HepG2 (cell line): ENCODE results near the gene SNAPC3. TPM values are rescaled to one million over a fixed set of nuclear protein-coding genes. Genes with fewer than 3 reads are reported as not detected.

ENCODE experiments used
- ARNT ChIP-seq: fragments of 450-650 bp; IDR thresholded peaks from 2 replicates; pipeline ENCODE4 v1.6.1; 2017
- ARNTL ChIP-seq: sonication (generic); formaldehyde crosslinking; IDR thresholded peaks from 2 replicates; pipeline ENCODE4 v1.4.0; 2020; ENCODE audit warnings: mild to moderate bottlenecking, missing genetic modification reagents
- HNF4A ChIP-seq: sonication (generic); formaldehyde crosslinking; IDR thresholded peaks from 2 replicates; pipeline ENCODE4 v1.4.0; 2020; ENCODE audit warnings: missing genetic modification reagents
- MXI1 ChIP-seq: IDR thresholded peaks from 3 replicates; pipeline ENCODE4 v1.6.1; 2012; ENCODE audit warnings: low read depth, low read length, inconsistent platforms, borderline replicate concordance
- RFXANK ChIP-seq: IDR thresholded peaks from 2 replicates; pipeline ENCODE4 v1.6.1; 2016
- SOX13 ChIP-seq, 3 experiments: fragments of 450-650 bp in 1 of 3; sonication (generic) in 1 of 3; formaldehyde crosslinking in 1 of 3; IDR thresholded peaks in 2 of 3; conservative IDR thresholded peaks in 1 of 3; 2 replicates each; pipeline versions ENCODE4 v1.5.0 to v1.6.1; 2016 to 2020; ENCODE audit warnings: antibody characterized with exemption in 1 of 3, mild to moderate bottlenecking in 1 of 3, missing compliant biosample characterization in 1 of 3, missing genetic modification reagents in 1 of 3, moderate library complexity in 1 of 3
- TCF12 ChIP-seq, 2 experiments: fragments of 450-650 bp in 1 of 2; sonication (generic) in 1 of 2; formaldehyde crosslinking in 1 of 2; IDR thresholded peaks; 2 replicates each; pipeline versions ENCODE4 v1.6.1 to v1.8.0; 2017 to 2022; ENCODE audit warnings: antibody characterized with exemption in 1 of 2, mild to moderate bottlenecking in 1 of 2, missing genetic modification reagents in 1 of 2, moderate library complexity in 1 of 2
- TRIM24 ChIP-seq: sonication (generic); formaldehyde crosslinking; IDR thresholded peaks from 2 replicates; pipeline ENCODE4 v1.8.0; 2022; ENCODE audit warnings: mild to moderate bottlenecking, missing genetic modification reagents
- YEATS4 ChIP-seq: sonication (generic); formaldehyde crosslinking; IDR thresholded peaks from 2 replicates; pipeline ENCODE4 v1.4.0; 2020; ENCODE audit warnings: missing genetic modification reagents, borderline replicate concordance
- ZBTB8A ChIP-seq: sonication (generic); formaldehyde crosslinking; IDR thresholded peaks from 2 replicates; pipeline ENCODE4 v1.4.0; 2020; ENCODE audit warnings: mild to moderate bottlenecking, low read depth, missing genetic modification reagents, borderline replicate concordance
- ZFP41 ChIP-seq: sonication (generic); formaldehyde crosslinking; IDR thresholded peaks from 2 replicates; pipeline ENCODE4 v1.4.0; 2020; ENCODE audit warnings: mild to moderate bottlenecking, missing genetic modification reagents, borderline replicate concordance
- ZNF230 ChIP-seq: sonication (generic); formaldehyde crosslinking; IDR thresholded peaks from 2 replicates; pipeline ENCODE4 v1.4.0; 2020; ENCODE audit warnings: mild to moderate bottlenecking, missing genetic modification reagents
- ZNF329 ChIP-seq: sonication (generic); formaldehyde crosslinking; IDR thresholded peaks from 2 replicates; pipeline ENCODE4 v1.9.0; 2021; ENCODE audit warnings: low read depth, mild to moderate bottlenecking, missing genetic modification reagents
- ZNF350 ChIP-seq: sonication (generic); formaldehyde crosslinking; IDR thresholded peaks from 2 replicates; pipeline ENCODE4 v1.4.0; 2020; ENCODE audit warnings: mild to moderate bottlenecking, low read depth, missing genetic modification reagents, borderline replicate concordance
- ZNF619 ChIP-seq: sonication (generic); formaldehyde crosslinking; IDR thresholded peaks from 2 replicates; pipeline ENCODE4 v1.4.0; 2020; ENCODE audit warnings: mild to moderate bottlenecking, missing genetic modification reagents
- ZNF660 ChIP-seq: sonication (generic); formaldehyde crosslinking; IDR thresholded peaks from 2 replicates; pipeline ENCODE4 v1.5.1; 2020; ENCODE audit warnings: mild to moderate bottlenecking, low read depth, missing genetic modification reagents, borderline replicate concordance
- polyA plus RNA-seq, 8 experiments: library from polyadenylated mRNA; depleted of rRNA in 3 of 8; stranded (reverse) in 7 of 8; unstranded in 1 of 8; fragments of >200 nt; fragmentation: Illumina TruSeq in 4 of 8; extraction: Trizol in 4 of 8; gene quantifications; 2 replicates each; pipeline versions ENCODE4 v1.2.1 to v1.2.3, GENCODE V29; 2011 to 2016; ENCODE audit warnings: low read depth in 4 of 8, missing spikeins in 1 of 8, mixed read lengths in 1 of 8; ENCODE audit not compliant: insufficient read depth in 1 of 8
- total RNA-seq, 5 experiments: library from RNA; depleted of rRNA; stranded (reverse); fragments of >200 nt; fragmentation: Illumina TruSeq; extraction: Trizol; gene quantifications; 2 replicates each; pipeline ENCODE4 v1.2.3, GENCODE V29; 2016; ENCODE audit warnings: low read depth in 1 of 5
- TF ChIP-seq, protein P1 (sequence below): sonication (generic); formaldehyde crosslinking; IDR thresholded peaks from 2 replicates; pipeline ENCODE4 v1.5.0; 2020; ENCODE audit warnings: missing genetic modification reagents, mild to moderate bottlenecking, borderline replicate concordance
- TF ChIP-seq, protein P2 (sequence below): sonication (generic); formaldehyde crosslinking; IDR thresholded peaks from 2 replicates; pipeline ENCODE4 v1.9.0; 2021; ENCODE audit warnings: missing genetic modification reagents, borderline replicate concordance
- TF ChIP-seq, protein P3 (sequence below): sonication (generic); formaldehyde crosslinking; IDR thresholded peaks from 2 replicates; pipeline ENCODE4 v1.8.1; 2022; ENCODE audit warnings: low read depth, mild to moderate bottlenecking, missing genetic modification reagents
- TF ChIP-seq, protein P4 (sequence below): IDR thresholded peaks from 2 replicates; pipeline ENCODE4 v1.6.1; 2016; ENCODE audit warnings: missing compliant biosample characterization, missing genetic modification reagents, borderline replicate concordance

Gene SNAPC3
- total and polyA plus RNA-seq, 2 of the 13 experiments (the other 11 are each of a cell fraction or from before 2014, with no cell fraction given), result 25.6 to 26.0 TPM

DNA sequence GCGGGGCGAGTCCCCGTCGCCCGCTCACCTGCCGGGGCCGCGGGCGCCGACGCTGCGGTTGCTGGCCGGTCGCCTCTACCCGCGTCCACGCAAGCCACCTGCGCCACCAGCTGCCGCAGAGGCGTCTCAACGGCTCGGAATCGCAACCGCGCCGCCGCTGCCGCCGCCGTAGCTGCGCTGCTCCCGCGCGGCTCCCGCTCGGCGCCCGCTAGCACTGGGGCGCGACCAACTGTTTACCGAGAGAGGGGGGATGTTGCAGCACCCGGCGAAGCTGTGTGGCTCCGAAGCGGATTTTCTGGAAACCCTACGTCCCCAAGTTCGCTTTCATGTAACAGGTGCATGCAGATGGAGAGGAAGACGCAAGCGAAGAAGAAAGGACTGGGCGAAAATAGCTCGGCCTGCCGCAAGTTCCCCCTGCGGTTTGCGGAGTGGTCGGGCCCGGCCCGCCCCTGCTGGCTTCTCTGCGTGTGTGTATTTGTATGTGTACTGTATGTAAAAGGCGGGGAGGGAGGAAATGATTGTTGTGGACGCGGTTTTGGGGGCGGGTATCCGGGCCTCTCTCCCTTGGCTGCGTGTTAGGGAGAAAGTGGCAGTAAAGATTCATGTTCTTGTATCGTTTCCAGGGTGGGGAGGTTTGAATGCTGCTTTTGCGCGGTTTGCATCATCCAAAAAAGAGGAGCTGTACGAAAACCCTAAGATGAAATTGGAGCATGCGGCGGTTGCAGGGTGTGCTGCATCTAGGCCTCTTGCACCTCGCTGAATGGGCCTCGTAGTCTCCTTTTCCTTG lies 88.3 kb downstream of the SNAPC3 start, which contains the start of gene PSIP1 (continued):
- 0 out of 2 replicates have a peak, but pooled peaks have one; percentile 39 for TF ChIP-seq ZNF350
- peak; percentile 82; the same call in 1 of the 2 replicates for TF ChIP-seq ZNF230 (CRISPR knock-in tag)
- peak; percentile 56; the same call in 1 of the 2 replicates for TF ChIP-seq ARNTL
- TF ChIP-seq, protein P1, sequence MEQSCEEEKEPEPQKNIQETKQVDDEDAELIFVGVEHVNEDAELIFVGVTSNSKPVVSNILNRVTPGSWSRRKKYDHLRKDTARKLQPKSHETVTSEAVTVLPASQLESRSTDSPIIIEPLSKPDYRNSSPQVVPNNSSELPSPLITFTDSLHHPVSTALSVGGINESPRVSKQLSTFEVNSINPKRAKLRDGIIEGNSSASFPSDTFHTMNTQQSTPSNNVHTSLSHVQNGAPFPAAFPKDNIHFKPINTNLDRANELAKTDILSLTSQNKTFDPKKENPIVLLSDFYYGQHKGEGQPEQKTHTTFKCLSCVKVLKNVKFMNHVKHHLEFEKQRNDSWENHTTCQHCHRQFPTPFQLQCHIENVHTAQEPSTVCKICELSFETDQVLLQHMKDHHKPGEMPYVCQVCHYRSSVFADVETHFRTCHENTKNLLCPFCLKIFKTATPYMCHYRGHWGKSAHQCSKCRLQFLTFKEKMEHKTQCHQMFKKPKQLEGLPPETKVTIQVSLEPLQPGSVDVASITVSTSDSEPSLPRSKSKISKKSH (CRISPR knock-in tag), result no peak
- TF ChIP-seq HNF4A (CRISPR knock-in tag), result no peak
- no peak for TF ChIP-seq MXI1
- no peak for TF ChIP-seq ZNF660 (CRISPR knock-in tag)
- TF ChIP-seq, protein P2, sequence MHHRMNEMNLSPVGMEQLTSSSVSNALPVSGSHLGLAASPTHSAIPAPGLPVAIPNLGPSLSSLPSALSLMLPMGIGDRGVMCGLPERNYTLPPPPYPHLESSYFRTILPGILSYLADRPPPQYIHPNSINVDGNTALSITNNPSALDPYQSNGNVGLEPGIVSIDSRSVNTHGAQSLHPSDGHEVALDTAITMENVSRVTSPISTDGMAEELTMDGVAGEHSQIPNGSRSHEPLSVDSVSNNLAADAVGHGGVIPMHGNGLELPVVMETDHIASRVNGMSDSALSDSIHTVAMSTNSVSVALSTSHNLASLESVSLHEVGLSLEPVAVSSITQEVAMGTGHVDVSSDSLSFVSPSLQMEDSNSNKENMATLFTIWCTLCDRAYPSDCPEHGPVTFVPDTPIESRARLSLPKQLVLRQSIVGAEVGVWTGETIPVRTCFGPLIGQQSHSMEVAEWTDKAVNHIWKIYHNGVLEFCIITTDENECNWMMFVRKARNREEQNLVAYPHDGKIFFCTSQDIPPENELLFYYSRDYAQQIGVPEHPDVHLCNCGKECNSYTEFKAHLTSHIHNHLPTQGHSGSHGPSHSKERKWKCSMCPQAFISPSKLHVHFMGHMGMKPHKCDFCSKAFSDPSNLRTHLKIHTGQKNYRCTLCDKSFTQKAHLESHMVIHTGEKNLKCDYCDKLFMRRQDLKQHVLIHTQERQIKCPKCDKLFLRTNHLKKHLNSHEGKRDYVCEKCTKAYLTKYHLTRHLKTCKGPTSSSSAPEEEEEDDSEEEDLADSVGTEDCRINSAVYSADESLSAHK (CRISPR knock-in tag), result no peak
- TF ChIP-seq ZNF619 (CRISPR knock-in tag), result no peak
- no peak for TF ChIP-seq ZFP41 (CRISPR knock-in tag)
- no peak for TF ChIP-seq TCF12 (IDR thresholded peaks at IDR 0.05)
- no peak for TF ChIP-seq TCF12 (CRISPR knock-in tag; IDR thresholded peaks at IDR 0.05)
- no peak for TF ChIP-seq SOX13 (IDR thresholded peaks at IDR 0.05)
- TF ChIP-seq SOX13 (CRISPR knock-in tag; conservative IDR thresholded peaks at IDR 0.05 in 1 of 2, IDR thresholded peaks at IDR 0.05 in 1 of 2), result 0 out of 4 replicates have a peak, but pooled peaks of 1 of the 2 experiments have one; percentile 18
- TF ChIP-seq TRIM24 (CRISPR knock-in tag), result no peak
- TF ChIP-seq ZNF329 (CRISPR knock-in tag), result peak; percentile 90
- TF ChIP-seq ARNT, result no peak
- TF ChIP-seq ZBTB8A (CRISPR knock-in tag), result no peak
- TF ChIP-seq, protein P3, sequence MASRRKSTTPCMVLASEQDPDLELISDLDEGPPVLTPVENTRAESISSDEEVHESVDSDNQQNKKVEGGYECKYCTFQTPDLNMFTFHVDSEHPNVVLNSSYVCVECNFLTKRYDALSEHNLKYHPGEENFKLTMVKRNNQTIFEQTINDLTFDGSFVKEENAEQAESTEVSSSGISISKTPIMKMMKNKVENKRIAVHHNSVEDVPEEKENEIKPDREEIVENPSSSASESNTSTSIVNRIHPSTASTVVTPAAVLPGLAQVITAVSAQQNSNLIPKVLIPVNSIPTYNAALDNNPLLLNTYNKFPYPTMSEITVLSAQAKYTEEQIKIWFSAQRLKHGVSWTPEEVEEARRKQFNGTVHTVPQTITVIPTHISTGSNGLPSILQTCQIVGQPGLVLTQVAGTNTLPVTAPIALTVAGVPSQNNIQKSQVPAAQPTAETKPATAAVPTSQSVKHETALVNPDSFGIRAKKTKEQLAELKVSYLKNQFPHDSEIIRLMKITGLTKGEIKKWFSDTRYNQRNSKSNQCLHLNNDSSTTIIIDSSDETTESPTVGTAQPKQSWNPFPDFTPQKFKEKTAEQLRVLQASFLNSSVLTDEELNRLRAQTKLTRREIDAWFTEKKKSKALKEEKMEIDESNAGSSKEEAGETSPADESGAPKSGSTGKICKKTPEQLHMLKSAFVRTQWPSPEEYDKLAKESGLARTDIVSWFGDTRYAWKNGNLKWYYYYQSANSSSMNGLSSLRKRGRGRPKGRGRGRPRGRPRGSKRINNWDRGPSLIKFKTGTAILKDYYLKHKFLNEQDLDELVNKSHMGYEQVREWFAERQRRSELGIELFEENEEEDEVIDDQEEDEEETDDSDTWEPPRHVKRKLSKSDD, result peak; percentile 56; the same call in 1 of the 2 replicates
- TF ChIP-seq RFXANK (CRISPR knock-in tag), result no peak
- TF ChIP-seq, protein P4, sequence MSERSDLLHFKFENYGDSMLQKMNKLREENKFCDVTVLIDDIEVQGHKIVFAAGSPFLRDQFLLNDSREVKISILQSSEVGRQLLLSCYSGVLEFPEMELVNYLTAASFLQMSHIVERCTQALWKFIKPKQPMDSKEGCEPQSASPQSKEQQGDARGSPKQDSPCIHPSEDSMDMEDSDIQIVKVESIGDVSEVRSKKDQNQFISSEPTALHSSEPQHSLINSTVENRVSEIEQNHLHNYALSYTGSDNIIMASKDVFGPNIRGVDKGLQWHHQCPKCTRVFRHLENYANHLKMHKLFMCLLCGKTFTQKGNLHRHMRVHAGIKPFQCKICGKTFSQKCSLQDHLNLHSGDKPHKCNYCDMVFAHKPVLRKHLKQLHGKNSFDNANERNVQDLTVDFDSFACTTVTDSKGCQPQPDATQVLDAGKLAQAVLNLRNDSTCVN (CRISPR knock-in tag), result no peak
- TF ChIP-seq YEATS4, result peak; percentile 86; the same call in 1 of the 2 replicates
